ENCODE measurements around the gene CHKA. TPM values are rescaled to one million over a fixed set of nuclear protein-coding genes. Genes with fewer than 3 reads are reported as not detected.

Gene CHKA
- total RNA-seq, 1 experiment from 2014 or later = 63.0 TPM

- Histone ChIP-seq H3K79me2 (ENCODE audit: insufficient read depth, low read length) (no peaks in the 10 kb centered on the region), H3K23ac (ENCODE audit: insufficient read length, low read depth, low read length) (no peak overlapping the region), H4K91ac (ENCODE audit: insufficient read length, low read depth, low read length) (no peak overlapping the region), H2BK20ac (ENCODE audit: low read depth, low read length, poor library complexity, severe bottlenecking) (no peak overlapping the region), H3K9ac (ENCODE audit: extremely low read depth, insufficient read length, low read length) (no peak overlapping the region), H2BK5ac (ENCODE audit: insufficient read length, low read length) (no peak overlapping the region), H2AK5ac (ENCODE audit: insufficient read length, low read length) (no peak overlapping the region), H4K5ac (ENCODE audit: insufficient read length, low read depth, low read length) (no peak overlapping the region), H2BK120ac (ENCODE audit: low read depth, low read length, poor library complexity, severe bottlenecking) (no peak overlapping the region), H3K27me3 (ENCODE audit: insufficient read depth, low read length) (no peaks in the 10 kb centered on the region), H3K14ac (ENCODE audit: insufficient read depth, low read length) (no peak overlapping the region), H3K4ac (ENCODE audit: low read depth, low read length) (no peak overlapping the region), H3K18ac (ENCODE audit: insufficient read length, low read depth, low read length) (no peak overlapping the region), H3K56ac (ENCODE audit: insufficient read length, low read depth, low read length) (no peak overlapping the region), H3K23me2 (ENCODE audit: insufficient read length, low read depth, low read length, poor library complexity, severe bottlenecking) (no peaks in the 10 kb centered on the region), H4K8ac (replicated peaks; ENCODE audit: insufficient read length, low read depth, low read length) (no peak overlapping the region), H2BK15ac (ENCODE audit: low read depth, low read length) (no peak overlapping the region), H3K27ac (ENCODE audit: insufficient read length, low read depth, low read length) (no peak overlapping the region), H3T11ph (ENCODE audit: low read length) (no peak overlapping the region), H3K4me1 (ENCODE audit: insufficient read depth, low read length) (no peaks in the 10 kb centered on the region), H4K20me1 (ENCODE audit: control insufficient read depth, insufficient read depth, insufficient read length) (no peaks in the 10 kb centered on the region), H3K79me1 (ENCODE audit: insufficient read depth, low read depth, low read length, poor library complexity, severe bottlenecking) (no peaks in the 10 kb centered on the region), H2AFZ (ENCODE audit: low read length) (no peak overlapping the region), H2BK12ac (ENCODE audit: insufficient read length, low read depth, low read length) (no peak overlapping the region), H3K4me2 (ENCODE audit: insufficient read depth, insufficient read length, low read length) (no peak overlapping the region), H3K9me3 (ENCODE audit: control insufficient read depth, low read depth, low read length) (no peaks in the 10 kb centered on the region)
- H3K4me1 Mint-ChIP-seq = peaks cover 9 to 10% of the 10 kb centered on the region in 2 experiments; a peak in 3 of 4 replicates
- H3K36me3 Mint-ChIP-seq (ENCODE audit: insufficient read depth in 1 of 3, low read depth in 3 of 3) = peaks cover 5 to 13% (median 10%) of the 10 kb centered on the region in 3 experiments; a peak in 6 of 7 replicates
- WGBS (ENCODE audit: extremely low coverage, insufficient read length, low lambda C conversion rate) = no CpG with 5 or more reads among the region's 14 CpGs
- TF ChIP-seq CTCF (conservative IDR thresholded peaks at IDR 0.05) = no peak
- H3K27ac Mint-ChIP-seq = peak overlapping the region in 2 of 3 experiments; percentile 21 to 75; a peak in 3 of 7 replicates
- H3K27me3 Mint-ChIP-seq (ENCODE audit: low read depth) = no peaks in the 10 kb centered on the region
- no peak overlapping the region for H3K4me3 Mint-ChIP-seq
- no peaks in the 10 kb centered on the region for H3K9me3 Mint-ChIP-seq
- no peak for DNase-seq
Observed at GRCh38 chr11:68158580-68158979, 37.4 kb upstream of the CHKA start.

Data from H9 (cell line).